Esophagus muscularis mucosa (tissue), 4 donors: ENCODE measurements around the gene RICTOR. TPM values are rescaled to one million over a fixed set of nuclear protein-coding genes. Genes with fewer than 3 reads are reported as not detected.

Experiments used
- DNase-seq: peaks from one replicate; pipeline ENCODE4 v3.0.0-alpha.2; 2017; ENCODE audit errors: extremely low spot score
- H3K27ac ChIP-seq, 4 donors: fragments of 200-600 bp; sonication (generic); replicated peaks in 1 of 4; 1 replicate in 3 of 4; 2 replicates in 1 of 4; pipeline ENCODE4 v1.5.1; 2016 to 2019; ENCODE audit warnings: mild to moderate bottlenecking in 1 of 4
- H3K27me3 ChIP-seq, 4 donors: fragments of 200-600 bp; sonication (generic); one replicate each; pipeline versions ENCODE4 v1.5.1 to v1.6.0; 2016 to 2019
- H3K36me3 ChIP-seq, 4 donors: fragments of 200-600 bp; sonication (generic); one replicate each; pipeline ENCODE4 v1.5.1; 2016 to 2019
- H3K4me1 ChIP-seq, 4 donors: fragments of 200-600 bp; sonication (generic); one replicate each; pipeline ENCODE4 v1.5.1; 2016 to 2019
- H3K4me3 ChIP-seq, 4 donors: fragments of 200-600 bp; sonication (generic); 1 replicate in 2 of 4; 2 replicates in 2 of 4; pipeline ENCODE4 v1.5.1; 2016 to 2019; ENCODE audit warnings: mild to moderate bottlenecking in 4 of 4, moderate library complexity in 1 of 4
- H3K9me3 ChIP-seq, 4 donors: fragments of 200-600 bp; sonication (generic); 1 replicate in 3 of 4; 2 replicates in 1 of 4; pipeline ENCODE4 v1.5.1; 2016 to 2019
- EP300 ChIP-seq: sonication (generic); formaldehyde crosslinking; IDR thresholded peaks from one replicate; pipeline ENCODE4 v1.6.1; 2017; ENCODE audit warnings: antibody characterized with exemption
- POLR2A ChIP-seq: fragments of 450-650 bp; IDR thresholded peaks from one replicate; pipeline ENCODE4 v1.6.1; 2017; ENCODE audit warnings: antibody characterized with exemption, moderate library complexity, mild to moderate bottlenecking, low read depth
- POLR2AphosphoS5 ChIP-seq, 2 donors: sonication (generic); formaldehyde crosslinking; IDR thresholded peaks; one replicate each; pipeline ENCODE4 v1.6.1; 2017; ENCODE audit warnings: antibody characterized with exemption in 2 of 2
- WGBS: methylation state at CpG from one replicate; pipeline ENCODE4 v1.1.5; 2018; 5-methylcytosine and 5-hydroxymethylcytosine counted together
- intact Hi-C: fragments of 100-400 bp; cut with DNase I; formaldehyde crosslinking; loops from one replicate; pipeline ENCODE4 v1.15.1; 2023
- total RNA-seq, 4 donors: library from RNA; depleted of rRNA; stranded (reverse); fragments of >200 nt; gene quantifications; one replicate each; pipeline versions ENCODE4 v1.1.0 to v1.2.1, GENCODE V29; 2016
- TF ChIP-seq, protein P1 (sequence below), 3 experiments: fragments of 200-600 bp in 2 of 3; fragments of 450-650 bp in 1 of 3; sonication (generic) in 2 of 3; IDR thresholded peaks; one replicate each; pipeline ENCODE4 v1.5.1; 2017 to 2019; ENCODE audit warnings: antibody characterized with exemption in 3 of 3, mild to moderate bottlenecking in 2 of 3, moderate library complexity in 1 of 3

Gene RICTOR
- total RNA-seq, 4 donors from 2014 or later = 22.5 to 34.1 (median 26.1) TPM

- H3K4me3 ChIP-seq = no peak overlapping the region
- no peak for TF ChIP-seq POLR2AphosphoS5 (IDR thresholded peaks at IDR 0.05)
- TF ChIP-seq EP300 = no peak
- no peak for TF ChIP-seq POLR2A
- TF ChIP-seq, protein P1, sequence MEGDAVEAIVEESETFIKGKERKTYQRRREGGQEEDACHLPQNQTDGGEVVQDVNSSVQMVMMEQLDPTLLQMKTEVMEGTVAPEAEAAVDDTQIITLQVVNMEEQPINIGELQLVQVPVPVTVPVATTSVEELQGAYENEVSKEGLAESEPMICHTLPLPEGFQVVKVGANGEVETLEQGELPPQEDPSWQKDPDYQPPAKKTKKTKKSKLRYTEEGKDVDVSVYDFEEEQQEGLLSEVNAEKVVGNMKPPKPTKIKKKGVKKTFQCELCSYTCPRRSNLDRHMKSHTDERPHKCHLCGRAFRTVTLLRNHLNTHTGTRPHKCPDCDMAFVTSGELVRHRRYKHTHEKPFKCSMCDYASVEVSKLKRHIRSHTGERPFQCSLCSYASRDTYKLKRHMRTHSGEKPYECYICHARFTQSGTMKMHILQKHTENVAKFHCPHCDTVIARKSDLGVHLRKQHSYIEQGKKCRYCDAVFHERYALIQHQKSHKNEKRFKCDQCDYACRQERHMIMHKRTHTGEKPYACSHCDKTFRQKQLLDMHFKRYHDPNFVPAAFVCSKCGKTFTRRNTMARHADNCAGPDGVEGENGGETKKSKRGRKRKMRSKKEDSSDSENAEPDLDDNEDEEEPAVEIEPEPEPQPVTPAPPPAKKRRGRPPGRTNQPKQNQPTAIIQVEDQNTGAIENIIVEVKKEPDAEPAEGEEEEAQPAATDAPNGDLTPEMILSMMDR (IDR thresholded peaks at IDR 0.05) = no peak
- no peak for DNase-seq
- H3K4me1 ChIP-seq = peaks cover 0 to 6% (median 0%) of the 10 kb centered on the region in 4 donors
- 55% methylated on average over 4 of the region's 4 CpGs for WGBS
- no peaks in the 10 kb centered on the region for H3K36me3 ChIP-seq
- H3K27ac ChIP-seq = no peak overlapping the region
- peaks cover 0 to 6% (median 0%) of the 10 kb centered on the region in 4 donors for H3K9me3 ChIP-seq
- no peaks in the 10 kb centered on the region for H3K27me3 ChIP-seq
- intact Hi-C loops = no loop called here
Measured at GRCh38 chr5:39092581-39093351, 18.6 kb upstream of the RICTOR start.

- Histone ChIP-seq H3K27me3 (no peaks in the 10 kb centered on the region), H3K36me3 (no peaks in the 10 kb centered on the region), H3K4me3 (no peak overlapping the region), H3K4me1 (peaks cover 0 to 6% (median 0%) of the 10 kb centered on the region in 4 donors), H3K9me3 (peaks cover 0 to 6% (median 0%) of the 10 kb centered on the region in 4 donors), H3K27ac (no peak overlapping the region)
- 80% methylated on average over 7 of the region's 7 CpGs for WGBS
- DNase-seq = no peak
- intact Hi-C loops = no loop called here
- TF ChIP-seq POLR2AphosphoS5 (IDR thresholded peaks at IDR 0.05) (no peak), EP300 (no peak), POLR2A (no peak)
- TF ChIP-seq, protein P1 (IDR thresholded peaks at IDR 0.05) = no peak
Measured at GRCh38 chr5:39091940-39092580, 17.9 kb upstream of the RICTOR start.

DNA sequence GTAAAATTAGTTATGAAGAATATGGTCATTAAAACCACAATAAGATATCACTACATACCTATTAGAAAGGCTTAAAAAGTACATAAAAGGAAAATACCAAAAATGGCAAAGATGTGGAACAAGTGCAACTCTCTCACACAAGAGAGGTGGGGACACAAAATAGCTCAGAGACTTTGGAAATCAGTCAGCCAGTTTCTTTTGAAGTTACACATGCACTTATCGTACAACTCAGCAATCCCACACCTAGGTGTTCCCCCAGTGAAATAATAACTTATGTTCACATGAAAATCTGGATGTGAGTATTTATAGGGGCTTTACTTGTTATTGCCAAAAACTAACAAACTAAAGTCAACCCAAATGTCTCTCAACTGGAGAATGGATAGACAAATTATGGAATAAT, 9.8 kb upstream of the RICTOR start:
- TF ChIP-seq POLR2A (no peak), EP300 (no peak), POLR2AphosphoS5 (IDR thresholded peaks at IDR 0.05) (no peak)
- TF ChIP-seq, protein P1 (IDR thresholded peaks at IDR 0.05) = no peak
- H3K27ac ChIP-seq = no peak overlapping the region
- no peaks in the 10 kb centered on the region for H3K36me3 ChIP-seq
- H3K4me1 ChIP-seq = peaks cover 0 to 13% (median 3%) of the 10 kb centered on the region in 4 donors
- no peak overlapping the region for H3K4me3 ChIP-seq
- WGBS = 86% methylated on average over 1 of the region's 1 CpG
- no peak for DNase-seq
- no peaks in the 10 kb centered on the region for H3K27me3 ChIP-seq
- H3K9me3 ChIP-seq = no peaks in the 10 kb centered on the region
- intact Hi-C loops = no loop called here

GRCh38 chr5:39082995-39083394, 8.8 kb upstream of the RICTOR start:
- Histone ChIP-seq H3K9me3 (no peaks in the 10 kb centered on the region), H3K4me3 (no peak overlapping the region), H3K4me1 (peaks cover 0 to 13% (median 3%) of the 10 kb centered on the region in 4 donors), H3K27ac (no peak overlapping the region), H3K36me3 (no peaks in the 10 kb centered on the region), H3K27me3 (no peaks in the 10 kb centered on the region)
- intact Hi-C loops = no loop called here
- TF ChIP-seq POLR2A (no peak), EP300 (no peak), POLR2AphosphoS5 (IDR thresholded peaks at IDR 0.05) (no peak)
- TF ChIP-seq, protein P1 (IDR thresholded peaks at IDR 0.05) = no peak
- WGBS = 89% methylated on average over 3 of the region's 3 CpGs
- no peak for DNase-seq
